ENCODE data around the gene PAWR.

DNA sequence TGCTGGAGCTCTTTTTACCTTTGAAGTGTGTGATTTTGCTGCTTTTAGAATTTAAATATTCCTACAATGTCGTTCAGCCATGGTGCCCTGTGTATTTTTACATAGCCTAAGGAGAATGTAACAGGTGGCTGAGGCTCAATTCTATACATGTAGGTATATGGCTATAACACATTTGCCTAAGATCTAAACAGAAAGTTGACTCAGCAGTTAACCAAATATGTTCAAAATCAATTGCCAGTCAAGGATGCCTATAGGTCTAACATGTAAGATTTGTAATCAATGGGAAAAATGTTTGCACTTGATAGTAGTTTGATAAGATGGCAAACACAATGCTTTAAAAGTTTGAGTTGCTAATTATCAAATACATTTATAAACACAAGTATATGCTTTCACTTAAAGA, 8.2 kb downstream of the PAWR start:
- TF ChIP-seq, protein P1, sequence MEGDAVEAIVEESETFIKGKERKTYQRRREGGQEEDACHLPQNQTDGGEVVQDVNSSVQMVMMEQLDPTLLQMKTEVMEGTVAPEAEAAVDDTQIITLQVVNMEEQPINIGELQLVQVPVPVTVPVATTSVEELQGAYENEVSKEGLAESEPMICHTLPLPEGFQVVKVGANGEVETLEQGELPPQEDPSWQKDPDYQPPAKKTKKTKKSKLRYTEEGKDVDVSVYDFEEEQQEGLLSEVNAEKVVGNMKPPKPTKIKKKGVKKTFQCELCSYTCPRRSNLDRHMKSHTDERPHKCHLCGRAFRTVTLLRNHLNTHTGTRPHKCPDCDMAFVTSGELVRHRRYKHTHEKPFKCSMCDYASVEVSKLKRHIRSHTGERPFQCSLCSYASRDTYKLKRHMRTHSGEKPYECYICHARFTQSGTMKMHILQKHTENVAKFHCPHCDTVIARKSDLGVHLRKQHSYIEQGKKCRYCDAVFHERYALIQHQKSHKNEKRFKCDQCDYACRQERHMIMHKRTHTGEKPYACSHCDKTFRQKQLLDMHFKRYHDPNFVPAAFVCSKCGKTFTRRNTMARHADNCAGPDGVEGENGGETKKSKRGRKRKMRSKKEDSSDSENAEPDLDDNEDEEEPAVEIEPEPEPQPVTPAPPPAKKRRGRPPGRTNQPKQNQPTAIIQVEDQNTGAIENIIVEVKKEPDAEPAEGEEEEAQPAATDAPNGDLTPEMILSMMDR (IDR thresholded peaks at IDR 0.05), result no peak
- TF ChIP-seq POLR2A (IDR thresholded peaks at IDR 0.05), result no peak
- TF ChIP-seq EP300 (IDR thresholded peaks at IDR 0.05), result no peak
